Liver (tissue), 9 donors: ENCODE measurements around the gene ZNF423. TPM values are rescaled to one million over a fixed set of nuclear protein-coding genes. Genes with fewer than 3 reads are reported as not detected.

Experiments
- DNase-seq: peaks from one replicate; pipeline ENCODE4 v3.0.0-alpha.2; 2017; ENCODE audit warnings: low spot score
- H3K27ac ChIP-seq, 2 donors: one replicate each; pipeline ENCODE4 v1.7.0; 2013; ENCODE audit warnings: inconsistent platforms in 2 of 2, low read length in 2 of 2, control low read depth in 1 of 2, low read depth in 1 of 2, mild to moderate bottlenecking in 1 of 2
- H3K27me3 ChIP-seq, 4 donors: one replicate each; pipeline versions ENCODE4 v1.6.1 to v1.7.0; 2013; ENCODE audit warnings: low read length in 3 of 4, inconsistent platforms in 1 of 4, mild to moderate bottlenecking in 1 of 4, moderate library complexity in 1 of 4; ENCODE audit not compliant: control insufficient read depth in 4 of 4, insufficient read depth in 4 of 4
- H3K36me3 ChIP-seq, 4 donors: one replicate each; pipeline versions ENCODE4 v1.6.1 to v1.7.0; 2013; ENCODE audit warnings: low read length in 3 of 4, mild to moderate bottlenecking in 3 of 4, low read depth in 1 of 4, moderate library complexity in 1 of 4; ENCODE audit not compliant: control insufficient read depth in 4 of 4, insufficient read depth in 3 of 4
- H3K4me1 ChIP-seq, 4 donors: one replicate each; pipeline versions ENCODE4 v1.6.1 to v1.7.0; 2013; ENCODE audit warnings: low read length in 3 of 4, mild to moderate bottlenecking in 3 of 4, moderate library complexity in 1 of 4; ENCODE audit not compliant: control insufficient read depth in 4 of 4, insufficient read depth in 4 of 4
- H3K4me3 ChIP-seq, 3 donors: one replicate each; pipeline versions ENCODE4 v1.6.1 to v1.7.0; 2013; ENCODE audit warnings: low read length in 3 of 3, control low read depth in 1 of 3, low read depth in 1 of 3, mild to moderate bottlenecking in 1 of 3
- H3K9ac ChIP-seq, 2 donors: one replicate each; pipeline ENCODE4 v1.7.0; 2013; ENCODE audit warnings: low read length in 2 of 2, mild to moderate bottlenecking in 2 of 2, moderate library complexity in 2 of 2, control low read depth in 1 of 2, low read depth in 1 of 2
- H3K9me3 ChIP-seq, 4 donors: one replicate each; pipeline versions ENCODE4 v1.6.1 to v1.7.0; 2013; ENCODE audit warnings: low read length in 3 of 4; ENCODE audit not compliant: control insufficient read depth in 4 of 4
- ATF3 ChIP-seq: IDR thresholded peaks from 2 replicates; pipeline ENCODE4 v1.6.1; 2016; ENCODE audit warnings: antibody characterized with exemption
- CTCF ChIP-seq: fragments of 150-350 bp; IDR thresholded peaks from 2 replicates; pipeline ENCODE4 v1.5.1; 2017; ENCODE audit warnings: improper control_type of control experiment, low read depth, low read length; ENCODE audit not compliant: missing input control
- EGR1 ChIP-seq, 2 donors: IDR thresholded peaks; 2 replicates each; pipeline ENCODE4 v1.6.1; 2016 to 2018; ENCODE audit warnings: antibody characterized with exemption in 2 of 2, low read depth in 2 of 2
- FOXA1 ChIP-seq: IDR thresholded peaks from 2 replicates; pipeline ENCODE4 v1.6.1; 2016; ENCODE audit warnings: antibody characterized with exemption
- FOXA2 ChIP-seq: IDR thresholded peaks from 2 replicates; pipeline ENCODE4 v1.6.1; 2016; ENCODE audit warnings: antibody characterized with exemption
- GABPA ChIP-seq, 2 donors: IDR thresholded peaks in 1 of 2; conservative IDR thresholded peaks in 1 of 2; 2 replicates each; pipeline ENCODE4 v1.6.1; 2016; ENCODE audit warnings: antibody characterized with exemption in 2 of 2, mild to moderate bottlenecking in 1 of 2, moderate library complexity in 1 of 2
- HNF4A ChIP-seq, 2 donors: conservative IDR thresholded peaks; 2 replicates each; pipeline ENCODE4 v1.6.1; 2016; ENCODE audit warnings: antibody characterized with exemption in 2 of 2, mild to moderate bottlenecking in 2 of 2
- HNF4G ChIP-seq: IDR thresholded peaks from 2 replicates; pipeline ENCODE4 v1.6.1; 2016; ENCODE audit warnings: antibody characterized with exemption
- JUND ChIP-seq, 2 donors: IDR thresholded peaks; 2 replicates each; pipeline ENCODE4 v1.6.1; 2016; ENCODE audit warnings: antibody characterized with exemption in 2 of 2
- MAX ChIP-seq: IDR thresholded peaks from 2 replicates; pipeline ENCODE4 v1.6.1; 2016; ENCODE audit warnings: antibody characterized with exemption
- NR2F2 ChIP-seq: IDR thresholded peaks from 2 replicates; pipeline ENCODE4 v1.6.1; 2016; ENCODE audit warnings: antibody characterized with exemption
- RAD21 ChIP-seq, 2 donors: IDR thresholded peaks; 2 replicates each; pipeline ENCODE4 v1.6.1; 2016; ENCODE audit warnings: antibody characterized with exemption in 2 of 2, mild to moderate bottlenecking in 2 of 2
- REST ChIP-seq: IDR thresholded peaks from 2 replicates; pipeline ENCODE4 v1.6.1; 2016; ENCODE audit warnings: antibody characterized with exemption, mild to moderate bottlenecking
- RXRA ChIP-seq, 2 donors: IDR thresholded peaks; 2 replicates each; pipeline ENCODE4 v1.6.1; 2017 to 2018; ENCODE audit warnings: antibody characterized with exemption in 2 of 2, mild to moderate bottlenecking in 1 of 2
- SP1 ChIP-seq: IDR thresholded peaks from 2 replicates; pipeline ENCODE4 v1.6.1; 2018; ENCODE audit warnings: antibody characterized with exemption, mild to moderate bottlenecking
- TAF1 ChIP-seq: conservative IDR thresholded peaks from 2 replicates; pipeline ENCODE4 v1.6.1; 2016; ENCODE audit warnings: antibody characterized with exemption, mild to moderate bottlenecking
- YY1 ChIP-seq: IDR thresholded peaks from 2 replicates; pipeline ENCODE4 v1.6.1; 2016; ENCODE audit warnings: antibody characterized with exemption, mild to moderate bottlenecking
- WGBS: extraction: QIAGEN DNeasy Blood & Tissue Kit; methylation state at CpG from one replicate; pipeline ENCODE4 v1.1.7; 2013; 5-methylcytosine and 5-hydroxymethylcytosine counted together
- polyA plus RNA-seq, 2 donors: library from polyadenylated mRNA; stranded (reverse) in 1 of 2; unstranded in 1 of 2; fragments of 200-250 nt in 1 of 2; fragments of >200 nt in 1 of 2; fragmentation: Nextera tagmentation in 1 of 2; extraction: Ambion mirVana in 1 of 2; gene quantifications; one replicate each; pipeline versions ENCODE4 v1.2.1 to v1.2.3, GENCODE V29; 2013 to 2015
- total RNA-seq, 2 donors: library from RNA; depleted of rRNA; stranded (reverse); fragments of >200 nt; gene quantifications; one replicate each; pipeline ENCODE4 v1.2.3, GENCODE V29; 2014
- TF ChIP-seq, protein P1 (sequence below): IDR thresholded peaks from 2 replicates; pipeline ENCODE4 v1.6.1; 2016; ENCODE audit warnings: antibody characterized with exemption
- donor health status: healthy.
- donor health status: healthy.
- donor health status: healthy.
- donor health status: healthy.
- donor health status: healthy.

ZNF423 gene
- total and polyA plus RNA-seq, 4 donors: 0.24 to 1.6 (median 0.39) TPM

- H3K4me3 ChIP-seq: no peak overlapping the region
- no peaks in the 10 kb centered on the region for H3K36me3 ChIP-seq
- no peak for DNase-seq
- no peak overlapping the region for H3K27ac ChIP-seq
- no peaks in the 10 kb centered on the region for H3K27me3 ChIP-seq
- TF ChIP-seq YY1: no peak
- no peak for TF ChIP-seq FOXA2
- TF ChIP-seq ATF3: no peak
- TF ChIP-seq NR2F2: no peak
- TF ChIP-seq EGR1 (IDR thresholded peaks at IDR 0.05; ENCODE audit: low read depth in 2 of 2): no peak
- TF ChIP-seq CTCF: no peak
- no peak for TF ChIP-seq HNF4A (conservative IDR thresholded peaks at IDR 0.05)
- TF ChIP-seq, protein P1, sequence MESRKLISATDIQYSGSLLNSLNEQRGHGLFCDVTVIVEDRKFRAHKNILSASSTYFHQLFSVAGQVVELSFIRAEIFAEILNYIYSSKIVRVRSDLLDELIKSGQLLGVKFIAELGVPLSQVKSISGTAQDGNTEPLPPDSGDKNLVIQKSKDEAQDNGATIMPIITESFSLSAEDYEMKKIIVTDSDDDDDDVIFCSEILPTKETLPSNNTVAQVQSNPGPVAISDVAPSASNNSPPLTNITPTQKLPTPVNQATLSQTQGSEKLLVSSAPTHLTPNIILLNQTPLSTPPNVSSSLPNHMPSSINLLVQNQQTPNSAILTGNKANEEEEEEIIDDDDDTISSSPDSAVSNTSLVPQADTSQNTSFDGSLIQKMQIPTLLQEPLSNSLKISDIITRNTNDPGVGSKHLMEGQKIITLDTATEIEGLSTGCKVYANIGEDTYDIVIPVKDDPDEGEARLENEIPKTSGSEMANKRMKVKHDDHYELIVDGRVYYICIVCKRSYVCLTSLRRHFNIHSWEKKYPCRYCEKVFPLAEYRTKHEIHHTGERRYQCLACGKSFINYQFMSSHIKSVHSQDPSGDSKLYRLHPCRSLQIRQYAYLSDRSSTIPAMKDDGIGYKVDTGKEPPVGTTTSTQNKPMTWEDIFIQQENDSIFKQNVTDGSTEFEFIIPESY: no peak
- no peak for TF ChIP-seq HNF4G
- TF ChIP-seq REST: no peak
- no peak for TF ChIP-seq GABPA (IDR thresholded peaks at IDR 0.05 in 1 of 2, conservative IDR thresholded peaks at IDR 0.05 in 1 of 2)
- TF ChIP-seq FOXA1: no peak
- no peak for TF ChIP-seq TAF1
- no peak for TF ChIP-seq RAD21 (IDR thresholded peaks at IDR 0.05)
- TF ChIP-seq RXRA (IDR thresholded peaks at IDR 0.05): no peak
- TF ChIP-seq JUND (IDR thresholded peaks at IDR 0.05): no peak
- TF ChIP-seq MAX: no peak
- no peak for TF ChIP-seq SP1
- no peaks in the 10 kb centered on the region for H3K9me3 ChIP-seq
- 82% methylated on average over 6 of the region's 6 CpGs for WGBS
- no peaks in the 10 kb centered on the region for H3K4me1 ChIP-seq
- H3K9ac ChIP-seq: no peak overlapping the region
Measured at GRCh38 chr16:49458243-49458642, 397.7 kb downstream of the ZNF423 start.
